Measurements from ENCODE around the gene ZNF609.
"Not testable (repeated sequence)": the region's sequence is repeated elsewhere in the genome, so short reads cannot be mapped to it uniquely, and the experiment has no call there.

Gene ZNF609

DNA sequence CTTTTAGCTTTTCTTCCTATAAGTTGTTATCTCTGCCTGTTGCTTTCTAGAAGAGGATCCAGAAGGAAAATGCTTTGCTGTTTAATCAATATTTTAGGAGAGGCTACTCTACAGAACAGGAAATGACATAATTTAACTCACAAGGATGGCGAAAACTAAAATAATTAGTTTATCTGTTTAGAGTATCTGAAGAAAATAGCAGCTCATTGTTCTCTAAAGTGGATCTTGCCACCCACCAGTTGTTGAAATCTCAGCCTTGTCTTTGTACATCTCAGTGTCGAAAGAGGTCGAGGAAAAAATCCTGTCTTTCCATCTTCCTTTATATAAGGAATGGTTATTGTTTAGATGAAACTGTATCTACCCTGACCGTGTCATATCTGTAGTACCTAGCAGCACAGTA, 126.6 kb downstream of the ZNF609 start:
- DNase-seq = no peak

DNA sequence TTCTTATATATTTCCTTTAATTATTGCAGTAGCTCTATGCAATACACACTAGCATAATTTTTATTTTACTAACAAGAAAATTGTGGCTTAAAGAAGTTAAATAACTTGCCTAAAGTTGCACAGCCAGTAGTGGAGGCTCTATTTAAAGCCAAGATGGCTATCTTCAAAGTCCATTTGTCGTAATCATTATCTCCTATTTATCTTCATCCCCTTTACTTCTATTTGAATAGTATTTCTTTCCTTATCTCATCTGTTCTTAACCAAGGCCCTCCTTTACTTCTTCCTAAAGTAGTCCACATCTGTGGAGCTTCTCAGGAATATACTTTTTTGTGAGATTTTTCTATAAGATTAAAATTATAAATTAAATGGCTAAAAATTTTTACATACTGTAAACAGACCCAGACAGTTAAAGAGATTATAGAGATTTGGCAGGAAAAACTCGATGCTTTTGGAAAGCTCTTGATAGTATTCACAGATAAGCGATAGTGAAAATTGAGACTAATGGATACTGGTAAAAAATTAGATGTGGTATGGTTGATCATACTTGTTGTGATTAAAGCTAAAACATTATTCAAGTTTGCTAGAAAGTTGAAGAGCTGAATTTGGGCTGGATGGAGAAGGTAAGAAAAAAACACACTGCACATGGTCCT, 129.2 kb downstream of the ZNF609 start:
- no peak for DNase-seq

DNA sequence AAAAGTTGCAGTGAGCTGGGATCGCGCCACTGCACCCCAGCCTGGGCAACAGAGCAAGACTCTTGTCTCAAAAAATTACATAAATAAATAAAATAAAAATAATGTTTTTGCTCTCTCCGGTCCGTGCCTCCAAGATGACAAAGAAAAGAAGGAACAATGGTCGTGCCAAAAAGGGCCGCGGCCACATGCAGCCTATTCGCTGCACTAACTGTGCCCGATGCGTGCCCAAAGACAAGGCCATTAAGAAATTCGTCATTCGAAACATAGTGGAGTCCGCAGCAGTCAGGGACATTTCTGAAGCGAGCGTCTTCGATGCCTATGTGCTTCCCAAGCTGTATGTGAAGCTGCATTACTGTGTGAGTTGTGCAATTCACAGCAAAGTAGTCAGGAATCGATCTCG, 132.5 kb downstream of the ZNF609 start:
- DNase-seq = not testable (repeated sequence)

DNA sequence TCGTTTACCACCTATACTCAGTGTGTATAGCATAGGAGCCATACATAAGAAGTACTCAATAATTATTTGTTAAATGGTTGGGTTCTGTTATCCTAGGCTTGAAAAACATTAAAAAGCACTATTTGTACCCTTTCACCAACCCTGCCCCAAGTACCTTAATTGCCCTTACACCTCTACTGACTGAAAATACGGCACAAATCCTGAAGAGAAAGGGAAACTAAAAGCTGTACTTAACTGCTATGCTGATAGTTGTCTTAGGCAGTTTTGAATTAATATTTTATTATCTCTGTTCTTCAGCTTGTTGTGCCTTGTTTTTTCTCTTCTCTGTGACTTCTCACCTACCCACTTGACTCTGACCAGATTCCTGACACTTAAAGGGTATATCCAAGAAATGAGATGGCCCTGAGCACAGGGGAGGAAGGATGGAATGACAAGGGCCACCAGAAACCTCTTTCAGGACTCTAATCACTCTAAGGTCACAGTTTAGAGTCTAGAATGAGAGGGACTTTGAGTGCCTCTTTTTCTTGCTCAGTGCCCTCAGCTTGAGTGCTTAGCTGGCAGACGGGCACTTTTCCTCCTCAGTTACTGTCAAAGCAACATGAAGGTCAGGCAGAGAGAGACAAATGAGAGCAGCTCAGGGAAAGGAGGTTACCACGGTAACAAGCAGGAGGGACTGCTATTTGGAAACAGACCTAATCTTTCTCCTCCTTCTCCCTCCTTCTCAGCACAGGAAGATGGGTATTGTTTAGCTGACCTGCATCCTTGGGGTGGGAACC, 136.5 kb downstream of the ZNF609 start:
- DNase-seq = peak; percentile 74

DNA sequence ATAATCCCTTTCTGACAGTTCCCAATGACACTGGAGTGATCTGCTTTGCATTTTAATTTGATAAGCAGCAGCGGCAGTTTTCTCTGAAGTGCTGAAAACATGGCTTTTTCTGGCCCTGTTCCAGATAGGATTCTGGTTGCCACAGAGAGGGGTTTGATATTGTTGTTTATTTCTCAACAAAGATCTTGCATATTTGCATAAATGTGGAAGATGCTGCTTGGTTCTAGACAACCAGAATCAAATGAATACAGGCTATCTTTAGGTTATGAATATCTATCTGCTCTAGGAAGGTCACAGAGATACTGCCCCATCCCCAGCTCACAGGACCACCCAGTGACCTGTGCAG, 137.1 kb downstream of the ZNF609 start:
- no peak for DNase-seq

DNA sequence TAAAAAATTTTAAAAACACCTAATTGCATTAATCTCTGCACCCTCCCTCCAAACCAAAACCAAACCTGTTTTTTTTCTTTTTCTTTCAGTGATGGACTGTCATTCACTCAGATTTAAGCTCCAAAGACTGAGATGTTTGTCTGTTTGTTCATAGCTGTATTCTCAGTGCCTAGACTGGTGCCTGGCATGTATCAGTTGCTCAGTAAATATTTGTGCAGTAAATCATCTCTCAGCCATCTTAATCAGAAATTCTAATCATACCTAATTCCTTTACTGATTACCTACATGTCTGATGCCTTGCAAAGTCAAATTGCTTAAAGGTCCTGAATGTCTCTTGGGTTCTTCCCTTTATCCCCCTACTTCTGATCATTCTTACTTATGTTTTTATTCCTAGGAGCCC, 138.8 kb downstream of the ZNF609 start:
- no peak for DNase-seq

DNA sequence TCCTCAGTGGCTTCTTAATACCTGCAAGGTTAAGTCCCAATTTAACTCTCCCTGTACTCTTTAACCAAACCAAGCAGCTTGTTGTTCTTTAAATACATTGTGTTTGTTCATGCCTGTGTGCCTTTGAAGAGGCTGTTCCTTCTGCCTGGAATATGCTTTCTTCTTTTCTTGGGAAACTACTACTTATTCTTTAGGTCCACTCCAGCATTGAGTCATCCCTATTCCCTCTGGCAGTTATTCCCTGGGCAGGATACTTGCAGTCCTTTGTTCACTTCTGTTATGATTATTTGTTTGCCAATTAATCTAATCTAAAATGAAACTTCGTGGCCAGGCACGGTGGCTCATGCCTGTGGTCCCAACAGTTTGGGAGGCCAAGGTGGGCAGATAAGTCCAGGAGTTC, 139.3 kb downstream of the ZNF609 start:
- DNase-seq = no peak

DNA sequence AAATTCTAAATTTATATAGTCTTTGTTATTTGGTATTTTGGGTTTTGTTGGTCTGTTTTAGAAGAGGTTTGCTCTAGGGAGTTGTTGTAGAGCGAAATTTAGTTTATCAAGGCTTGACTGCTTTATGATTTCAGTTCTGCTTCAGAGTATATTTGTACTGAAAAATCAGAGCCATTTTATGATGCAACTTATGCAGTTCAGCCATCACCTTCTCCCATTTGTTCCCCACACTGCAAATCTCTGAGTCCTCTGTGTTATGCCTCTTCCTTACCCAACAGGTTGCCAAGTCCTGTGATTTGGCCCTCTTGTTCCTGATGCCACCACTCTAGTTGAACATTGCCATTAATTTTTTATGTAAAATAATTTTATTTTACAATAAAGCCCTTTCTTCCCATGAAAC, 140.4 kb downstream of the ZNF609 start:
- no peak for DNase-seq

DNA sequence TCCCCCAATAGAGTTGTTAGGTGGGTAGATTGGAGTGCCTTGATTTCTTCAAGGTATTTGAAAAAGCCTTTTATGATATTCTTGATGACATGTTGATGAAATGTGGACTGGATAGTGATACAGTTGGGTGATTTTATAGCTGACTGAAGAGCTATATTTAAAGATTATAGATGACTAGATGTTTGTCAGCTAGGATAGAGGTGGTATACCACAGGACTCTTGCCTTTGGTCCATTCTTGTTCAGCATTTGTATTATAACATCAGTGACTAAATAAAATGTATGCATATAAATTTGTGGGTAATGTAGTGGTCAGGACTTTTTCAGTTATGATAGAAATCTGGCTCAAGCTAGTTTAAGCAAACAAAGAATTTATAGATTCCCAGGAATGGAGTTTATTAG, 143.9 kb downstream of the ZNF609 start:
- DNase-seq = no peak

DNA sequence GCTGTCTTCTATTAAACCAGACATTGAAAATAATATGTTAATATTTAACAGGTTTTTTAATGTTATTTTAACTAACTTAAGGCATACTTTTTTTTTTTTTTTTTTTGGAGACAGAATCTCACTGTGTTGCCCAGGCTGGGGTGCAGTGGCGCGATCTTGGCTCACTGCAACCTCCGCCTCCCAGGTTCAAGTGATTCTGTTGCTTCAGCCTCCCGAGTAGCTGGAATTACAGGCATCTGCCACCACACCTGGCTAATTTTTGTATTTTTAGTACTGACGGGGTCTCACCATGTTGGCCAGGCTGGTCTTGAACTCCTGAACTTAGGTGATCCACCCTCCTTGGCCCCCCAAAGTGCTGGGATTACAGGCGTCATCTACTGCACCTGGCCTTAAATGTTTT, 147.0 kb downstream of the ZNF609 start:
- DNase-seq = not testable (repeated sequence)

DNA sequence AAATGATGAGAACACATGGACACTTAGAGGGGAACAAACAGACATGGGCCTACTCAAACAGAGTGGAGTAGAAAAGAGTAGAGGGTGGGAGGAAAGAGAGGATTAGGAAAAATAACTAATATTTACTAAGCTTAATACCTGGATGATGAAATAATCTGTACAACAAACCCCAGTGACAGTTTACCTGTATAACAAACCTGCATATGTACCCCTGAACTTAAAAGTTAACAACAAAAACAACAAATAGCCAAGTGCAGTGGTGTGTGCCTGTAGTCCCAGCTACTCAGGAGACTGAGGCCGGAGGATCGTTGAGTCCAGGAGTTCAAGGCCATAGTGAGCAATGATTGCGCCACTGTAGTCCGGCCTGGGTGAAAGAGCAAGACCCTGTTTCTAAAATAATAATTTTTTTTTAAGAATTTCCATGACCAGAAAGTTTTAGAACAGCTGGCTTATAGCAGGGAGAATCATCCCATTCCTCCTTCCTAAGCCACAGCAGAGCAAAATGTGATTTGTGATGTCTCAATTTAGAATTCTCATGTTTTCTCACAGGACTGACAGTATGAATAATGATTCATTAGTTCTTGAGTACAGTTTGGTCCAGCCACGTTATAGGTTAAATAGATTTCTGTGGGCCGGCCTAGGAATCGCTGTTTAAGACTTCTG, 150.0 kb downstream of the ZNF609 start:
- DNase-seq = no peak

DNA sequence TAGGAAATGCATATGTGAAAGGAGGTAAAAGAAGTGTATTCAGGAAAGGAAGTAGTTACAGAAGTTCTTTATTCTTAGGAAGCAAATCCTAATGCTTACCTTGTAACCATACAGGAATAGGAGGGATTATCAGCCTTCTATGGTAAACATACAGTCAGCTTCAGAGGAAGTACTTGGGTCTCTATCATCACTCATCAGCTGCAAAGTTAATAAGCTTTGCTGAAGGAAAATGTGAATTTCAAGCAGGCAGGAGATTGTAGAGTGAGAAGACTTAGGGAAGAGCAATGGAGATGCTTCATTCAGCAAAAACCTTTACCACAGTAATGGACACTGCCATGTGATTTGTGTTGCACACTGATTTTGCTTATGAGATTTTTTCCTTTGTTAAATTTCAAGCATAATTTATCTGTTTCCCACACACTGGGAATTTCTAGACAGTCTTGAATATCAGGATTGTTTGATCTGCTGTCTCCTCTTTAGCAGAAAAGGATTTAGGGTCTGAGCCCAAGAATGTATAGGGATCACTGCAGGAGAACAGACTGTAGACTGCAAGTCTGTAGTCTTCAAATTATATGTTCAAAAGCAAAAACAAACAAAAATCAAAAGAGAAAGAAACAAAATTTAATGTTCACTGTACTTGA, 150.8 kb downstream of the ZNF609 start:
- DNase-seq = no peak

DNA sequence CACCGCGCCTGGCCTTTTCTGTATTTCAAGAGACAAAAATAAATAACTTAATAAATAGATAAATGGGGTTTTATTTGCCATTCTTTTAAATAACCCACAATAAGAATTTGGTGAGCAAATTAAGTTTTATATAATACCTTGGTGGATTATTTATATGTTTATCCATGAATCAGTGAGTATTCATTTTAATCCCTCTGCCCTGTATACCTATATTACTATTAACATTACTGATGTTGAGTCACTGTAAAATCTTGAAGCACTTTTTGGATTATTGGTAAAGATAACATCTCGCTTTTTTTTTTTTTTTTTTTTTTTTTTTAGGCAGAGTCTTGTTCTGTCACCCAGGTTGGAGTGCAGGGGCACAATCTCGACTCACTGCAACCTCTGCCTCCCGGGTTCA, 154.1 kb downstream of the ZNF609 start:
- no peak for DNase-seq

DNA sequence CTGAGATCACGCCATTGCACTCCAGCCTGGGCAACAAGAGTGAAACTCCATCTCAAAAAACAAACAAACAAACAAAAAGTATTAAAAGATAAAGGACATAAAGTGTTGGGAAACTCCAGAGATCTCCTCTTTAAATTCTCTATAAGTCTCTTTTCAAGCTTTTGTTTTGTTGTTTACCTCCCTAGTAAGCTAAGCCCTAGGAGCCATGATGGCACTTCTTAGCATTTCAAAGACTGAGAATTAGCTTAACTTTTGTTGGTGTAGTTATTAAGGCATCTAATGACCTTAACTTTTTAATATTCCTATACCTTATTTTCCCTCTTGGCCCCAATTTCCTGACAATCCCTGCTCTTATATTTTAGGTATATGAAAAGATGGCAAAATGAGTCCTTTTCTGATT, 157.3 kb downstream of the ZNF609 start:
- DNase-seq = no peak

DNA sequence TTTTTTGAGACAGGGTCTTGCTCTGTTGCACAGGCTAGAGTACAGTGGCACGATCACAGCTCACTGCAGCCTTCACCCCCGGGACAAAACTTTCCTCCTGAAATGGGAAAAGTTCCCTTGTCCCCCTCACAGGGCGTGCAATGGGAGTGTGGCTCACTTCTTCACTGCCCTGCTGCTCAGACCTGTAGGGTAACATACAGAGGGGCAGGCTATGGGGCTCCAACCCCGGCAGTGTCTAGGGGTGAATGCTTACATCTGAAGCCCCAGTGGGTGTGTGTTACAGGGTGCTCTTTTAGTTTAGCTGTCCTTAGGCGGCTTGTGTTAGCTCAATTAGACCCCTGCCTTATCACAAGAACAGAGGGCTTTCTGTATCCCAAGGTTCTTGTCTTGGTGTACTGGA, 157.8 kb downstream of the ZNF609 start:
- no peak for DNase-seq

DNA sequence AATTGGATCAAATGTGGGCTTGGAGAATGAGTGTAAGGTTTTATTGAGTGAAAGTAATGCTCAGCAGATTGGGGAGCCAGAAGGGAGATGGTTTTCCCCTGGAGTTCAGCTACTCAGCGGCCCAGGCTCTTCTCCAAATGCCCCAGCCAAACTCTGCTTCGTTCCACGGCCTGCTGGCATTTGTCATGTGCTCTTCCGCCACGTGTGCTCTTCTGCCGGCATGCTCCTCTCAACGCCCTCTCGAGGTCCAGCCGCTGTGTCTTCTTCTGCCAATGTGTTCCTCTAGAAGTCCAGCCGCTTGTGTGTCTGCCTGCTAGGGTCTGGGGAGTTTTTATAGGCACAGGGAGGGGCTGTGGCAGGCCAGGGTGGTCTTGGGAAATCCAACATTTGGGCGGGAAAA, 158.2 kb downstream of the ZNF609 start:
- DNase-seq = no peak

DNA sequence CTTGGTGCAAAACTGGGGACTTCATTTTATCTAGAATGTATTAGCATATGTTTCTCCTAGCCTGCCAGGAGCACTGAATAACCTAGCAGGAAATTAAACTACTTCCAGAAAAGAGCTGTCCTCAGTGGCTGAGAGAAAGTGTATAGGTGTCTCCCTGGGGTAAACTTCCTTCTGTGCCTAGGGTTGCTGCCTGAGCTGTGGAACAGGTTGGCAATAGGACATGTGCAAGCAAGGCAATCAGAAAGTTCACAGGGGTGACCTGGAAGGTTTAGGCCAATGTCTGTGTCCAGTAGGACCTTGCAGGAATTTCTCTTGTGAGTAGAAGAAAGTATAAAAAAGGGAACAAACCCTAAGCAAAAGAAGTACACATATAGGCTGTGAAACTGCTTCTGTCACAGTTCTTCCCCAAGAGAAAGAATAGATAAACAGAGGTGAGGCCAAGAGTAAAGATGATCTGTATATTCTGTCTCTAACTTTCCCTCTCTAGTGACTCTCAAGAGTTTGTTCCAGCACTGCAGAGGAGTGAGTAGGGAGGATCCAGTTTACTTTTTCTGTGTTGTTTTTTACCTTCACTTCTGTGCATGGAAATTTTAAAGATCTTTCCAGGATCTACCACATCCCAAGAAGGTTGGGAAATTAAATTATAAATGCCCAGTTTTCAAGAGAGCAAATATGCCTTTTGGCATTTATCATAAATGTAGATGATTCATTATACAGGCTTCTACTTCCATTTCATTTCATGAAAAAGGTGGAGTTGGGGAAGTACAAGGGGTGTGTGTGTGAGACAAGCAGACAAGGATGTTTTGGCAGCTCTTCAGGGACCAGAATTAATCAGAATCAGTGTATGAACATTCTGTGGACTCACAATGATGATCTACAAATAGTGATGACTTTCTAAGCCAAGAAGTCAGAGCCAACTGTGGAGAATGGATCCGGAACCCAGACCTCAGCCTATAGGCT, 159.8 kb downstream of the ZNF609 start:
- no peak for DNase-seq

DNA sequence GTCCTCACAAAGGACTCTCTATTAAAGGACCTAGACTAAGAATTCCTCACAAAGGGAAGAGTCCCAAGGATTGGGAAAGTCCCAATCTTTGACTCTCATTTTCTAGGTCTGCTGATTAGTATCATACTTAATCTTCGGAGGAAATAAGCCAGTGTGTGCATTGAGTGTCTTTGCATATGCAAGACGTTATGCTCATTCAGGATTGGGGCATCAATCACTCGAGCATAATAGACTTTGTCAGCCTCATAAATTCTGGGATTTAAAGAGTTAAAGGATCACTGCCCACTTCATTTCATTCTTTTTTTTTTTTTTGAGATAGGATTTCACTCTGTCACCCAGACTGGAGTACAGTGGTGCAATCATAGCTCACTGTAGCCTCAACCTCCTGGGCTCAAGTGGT, 160.7 kb downstream of the ZNF609 start:
- no peak for DNase-seq

DNA sequence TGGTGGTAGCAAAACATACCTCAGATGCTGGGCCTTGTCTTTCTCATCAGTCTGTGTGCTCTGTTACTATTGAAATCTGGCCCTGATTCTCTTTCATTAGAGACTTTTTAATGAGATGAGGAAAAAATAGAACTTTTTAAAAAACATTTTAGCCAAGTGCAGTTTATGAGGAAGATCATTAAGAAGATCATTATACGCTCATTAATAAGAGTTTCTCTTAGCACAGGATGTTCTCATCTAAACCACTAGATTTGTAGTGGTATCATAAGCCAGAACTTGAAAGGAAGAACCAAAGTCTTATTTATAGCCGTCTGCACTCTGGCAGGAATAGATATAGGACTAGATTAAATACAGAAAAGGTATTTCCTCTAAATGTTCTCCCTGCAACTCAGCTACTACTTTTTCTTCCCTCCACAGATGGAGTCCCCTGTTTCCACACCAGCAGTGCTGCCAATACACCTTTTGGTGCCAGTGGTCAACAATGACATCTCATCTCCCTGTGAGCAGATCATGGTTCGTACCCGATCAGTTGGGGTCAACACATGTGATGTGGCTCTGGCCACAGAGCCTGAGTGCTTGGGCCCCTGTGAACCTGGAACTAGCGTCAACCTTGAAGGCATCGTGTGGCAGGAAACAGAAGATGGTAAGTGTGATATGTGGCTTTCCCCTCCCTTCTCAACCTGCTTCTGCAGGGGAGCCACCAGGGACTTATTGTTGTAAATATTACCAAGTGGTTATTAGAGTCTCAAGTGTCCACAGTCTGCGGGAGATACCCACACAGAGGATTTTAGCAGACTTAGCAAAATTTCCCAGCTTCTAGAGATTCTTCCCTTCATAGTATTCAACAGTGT, 162.3 kb downstream of the ZNF609 start:
- peak; percentile 40 for DNase-seq

DNA sequence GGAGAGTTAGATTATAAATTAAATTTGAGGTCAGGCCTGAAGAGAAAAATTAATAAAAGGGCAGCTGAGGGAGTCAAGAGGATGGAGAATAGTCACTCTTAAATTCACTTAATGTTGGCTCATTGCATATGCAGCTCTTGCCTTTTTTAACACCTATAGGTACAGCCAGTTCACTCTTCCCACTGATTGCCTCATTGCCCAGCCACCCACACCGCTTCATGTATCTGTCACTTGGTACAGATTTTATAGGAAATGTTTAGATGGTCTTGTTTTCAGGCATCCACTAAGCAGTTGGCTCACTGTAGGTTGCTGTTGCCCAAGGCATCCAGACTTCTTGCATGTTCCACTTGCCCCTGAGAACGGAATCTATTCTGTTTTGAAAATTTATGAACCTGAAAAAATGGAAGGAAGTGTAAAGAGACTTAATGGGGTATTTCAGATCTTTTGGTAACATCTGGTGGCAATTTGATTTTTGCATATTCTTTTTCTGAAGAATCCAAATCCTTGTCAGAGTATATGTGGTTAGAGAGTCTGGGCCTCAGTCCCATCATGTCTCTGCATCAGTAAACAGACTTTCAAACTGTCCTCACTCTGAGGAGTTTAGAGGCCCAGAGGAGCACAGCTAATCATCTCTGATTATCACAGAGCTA, 163.1 kb downstream of the ZNF609 start:
- no peak for DNase-seq

DNA sequence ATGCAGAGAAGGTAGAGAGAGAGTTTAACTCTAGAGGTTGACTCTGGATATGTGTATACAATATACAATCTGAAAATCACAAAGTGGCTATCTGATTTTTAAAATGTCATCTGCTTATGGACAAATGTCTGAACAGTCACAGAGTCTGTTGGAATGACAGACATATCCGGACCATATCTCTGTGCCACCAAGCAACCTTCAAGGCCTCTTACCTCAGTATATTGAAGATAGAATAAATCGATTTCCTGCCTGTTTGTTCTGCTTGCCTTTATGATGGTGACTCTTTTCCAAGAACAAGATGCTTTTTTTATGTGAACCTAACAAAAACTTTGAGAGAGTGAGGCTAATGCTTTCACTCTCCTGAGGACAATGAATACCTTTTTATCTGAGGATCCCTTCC, 163.9 kb downstream of the ZNF609 start:
- no peak for DNase-seq

Measured in hematopoietic multipotent progenitor cell treated with erythropoietin and hydrocortisone succinate and interleukin-3 and kit ligand, for 8 days (in vitro differentiated cells).